Measurements from ENCODE around the gene GDA.
"Not testable (repeated sequence)": the region's sequence is repeated elsewhere in the genome, so short reads cannot be mapped to it uniquely, and the experiment has no call there.

The GDA gene

GRCh38 chr9:72210522-72210921 lies 61.3 kb downstream of the GDA start:
- DNase-seq, result peak; percentile 82

GRCh38 chr9:72211047-72211446 lies 61.8 kb downstream of the GDA start:
- DNase-seq, result peak; percentile 34

GRCh38 chr9:72213906-72214305 lies 64.7 kb downstream of the GDA start:
- DNase-seq, result no peak

GRCh38 chr9:72217306-72217842 lies 68.1 kb downstream of the GDA start:
- DNase-seq, result peak; percentile 47

GRCh38 chr9:72220589-72220988 lies 71.3 kb downstream of the GDA start:
- DNase-seq, result peak; percentile 48

- DNase-seq, result no peak
Measured at GRCh38 chr9:72226146-72226812, 77.0 kb downstream of the GDA start.

- no peak for DNase-seq
Measured at GRCh38 chr9:72228282-72228681, 79.0 kb downstream of the GDA start.

GRCh38 chr9:72232778-72233177 lies 83.5 kb downstream of the GDA start:
- peak; percentile 15 for DNase-seq

GRCh38 chr9:72247549-72247948 lies 98.3 kb downstream of the GDA start:
- no peak for DNase-seq

- DNase-seq, result no peak
Measured at GRCh38 chr9:72251589-72251988, 102.3 kb downstream of the GDA start.

- peak; percentile 85 for DNase-seq
Measured at GRCh38 chr9:72254901-72255545, 105.8 kb downstream of the GDA start.

GRCh38 chr9:72255569-72255968 lies 106.3 kb downstream of the GDA start:
- DNase-seq, result no peak

GRCh38 chr9:72256931-72257330 lies 107.7 kb downstream of the GDA start:
- DNase-seq, result peak; percentile 17

GRCh38 chr9:72257814-72258213 lies 108.6 kb downstream of the GDA start:
- DNase-seq, result no peak

- DNase-seq, result no peak
Measured at GRCh38 chr9:72262063-72262462, 112.8 kb downstream of the GDA start.

GRCh38 chr9:72263572-72263971 lies 114.3 kb downstream of the GDA start:
- DNase-seq, result no peak

- DNase-seq, result no peak
Measured at GRCh38 chr9:72268961-72269360, 119.7 kb downstream of the GDA start.

- DNase-seq, result not testable (repeated sequence)
Measured at GRCh38 chr9:72270359-72270758, 121.1 kb downstream of the GDA start.

- peak; percentile 75 for DNase-seq
Measured at GRCh38 chr9:72271613-72272478, 122.6 kb downstream of the GDA start.

- no peak for DNase-seq
Measured at GRCh38 chr9:72274441-72274840, 125.2 kb downstream of the GDA start.

GRCh38 chr9:72274916-72275315 lies 125.7 kb downstream of the GDA start:
- DNase-seq, result no peak

- DNase-seq, result no peak
Measured at GRCh38 chr9:72276429-72276828, 127.2 kb downstream of the GDA start.

GRCh38 chr9:72278959-72279358 lies 129.7 kb downstream of the GDA start:
- DNase-seq, result no peak
